Heart right ventricle (tissue), 16 donors: ENCODE data around the gene ARHGAP19. TPM values are rescaled to one million over a fixed set of nuclear protein-coding genes. Genes with fewer than 3 reads are reported as not detected.

Experiments
- ATAC-seq, 8 donors: fragments of 200-7000 bp; cut with Tn5 transposase; one replicate each; pipeline ENCODE4 v1.9.1; 2020; ENCODE audit warnings: mild to moderate bottlenecking in 8 of 8, moderate library complexity in 8 of 8, moderate number of reproducible peaks in 1 of 8
- DNase-seq, 2 donors: peaks; one replicate each; pipeline ENCODE4 v3.0.0-alpha.2; 2020
- H3K27ac ChIP-seq, 10 donors: fragments of 200-600 bp; sonication (generic) in 2 of 10; one replicate each; pipeline versions ENCODE4 v1.5.0 to v1.8.0; 2020 to 2022; ENCODE audit warnings: mild to moderate bottlenecking in 3 of 10
- H3K27me3 ChIP-seq, 7 donors: fragments of 200-600 bp; one replicate each; pipeline ENCODE4 v1.8.0; 2021 to 2022; ENCODE audit warnings: mild to moderate bottlenecking in 2 of 7
- H3K36me3 ChIP-seq, 9 donors: fragments of 200-600 bp; sonication (generic) in 1 of 9; one replicate each; pipeline versions ENCODE4 v1.5.0 to v1.8.0; 2020 to 2022; ENCODE audit warnings: mild to moderate bottlenecking in 2 of 9
- H3K4me1 ChIP-seq, 9 donors: fragments of 200-600 bp; sonication (generic) in 1 of 9; one replicate each; pipeline versions ENCODE4 v1.5.0 to v1.8.0; 2020 to 2022; ENCODE audit warnings: mild to moderate bottlenecking in 4 of 9
- H3K4me3 ChIP-seq, 10 donors: fragments of 200-600 bp; sonication (generic) in 2 of 10; one replicate each; pipeline versions ENCODE4 v1.5.0 to v1.8.0; 2020 to 2022; ENCODE audit warnings: mild to moderate bottlenecking in 7 of 10, moderate library complexity in 2 of 10
- H3K9me3 ChIP-seq, 11 donors: fragments of 200-600 bp in 10 of 11; sonication (generic) in 2 of 11; one replicate each; pipeline versions ENCODE4 v1.5.0 to v1.8.0; 2013 to 2022; ENCODE audit warnings: mild to moderate bottlenecking in 2 of 11, control low read depth in 1 of 11, moderate library complexity in 1 of 11
- WGBS, 2 donors: extraction: QIAGEN DNeasy Blood & Tissue Kit; methylation state at CpG; one replicate each; pipeline ENCODE4 v1.1.7; 2013; ENCODE audit warnings: inconsistent platforms in 1 of 2; 5-methylcytosine and 5-hydroxymethylcytosine counted together
- intact Hi-C, 10 donors: fragments of 100-400 bp; cut with DNase I; formaldehyde crosslinking; loops; one replicate each; pipeline versions ENCODE4 v1.11.1 to v1.14.2; 2022
- polyA plus RNA-seq, 2 donors: library from polyadenylated mRNA; stranded (reverse); fragments of 200-250 nt; gene quantifications; one replicate each; pipeline ENCODE4 v1.2.3, GENCODE V29; 2013
- total RNA-seq, 10 donors: library from RNA; stranded (reverse); fragmentation: NEBNext Ultra II Directional in 3 of 10; extraction: Animal tissue kit (Norgen Biotek cat#: 25700) in 3 of 10; gene quantifications; one replicate each; pipeline versions ENCODE4 v1.2.1 to v1.2.4, GENCODE V29; 2021 to 2023
- TF ChIP-seq, protein P1 (sequence below), 9 donors: fragments of 200-600 bp; sonication (generic) in 2 of 9; IDR thresholded peaks; one replicate each; pipeline versions ENCODE4 v1.5.0 to v1.8.0; 2021 to 2022; ENCODE audit warnings: antibody characterized with exemption in 9 of 9, mild to moderate bottlenecking in 5 of 9, moderate library complexity in 1 of 9
- donor health status: Arrhythmogenic right ventricular cardiomyopathy.
- donor health status: ischemic (EF 13 %, LVEDD 7.1; RV severe dilation, severe dysfunction).
- donor health status: healthy with polysubstance abuse.
- donor health status: DM: no; HTN: yes; CAD: no.
- donor health status: DM: no; HTN: no; CAD: no.
- donor health status: ischemic (EF 25% LVEDD 6.9; RV normal size, moderate dysfunction).
- donor health status: ischemic (EF 25% LVEDD 5.7; RV mildly dilated, moderate dysfunction).
- donor health status: healthy.
- donor health status: DM: yes; HTN: yes; CAD: no.
- donor health status: Ischemic cardiomyopathy.
- donor health status: ischemic (EF 35%, LVEDD 5.7; RV mildly dilated, moderate dysfunction).
- donor health status: nonischemic (EF 11% LVEDD 7.7; RV severe dilation, severe dysfunction).
- donor health status: DM: yes; HTN: yes; CAD: no.
- donor health status: PGD.
- donor health status: ischemic (EF 29% LVEDD 5.4; RV normal size, mild dysfunction).
- donor health status: nonischemic (EF 23%, LVEDD 6.1; RV moderate dilation, normal function).

The ARHGAP19 gene
- total and polyA plus RNA-seq, 12 donors: 1.5 to 6.2 (median 3.4) TPM

- no peaks in the 10 kb centered on the region for H3K36me3 ChIP-seq
- ATAC-seq (no peak), DNase-seq (no peak)
- H3K27me3 ChIP-seq: no peaks in the 10 kb centered on the region
- WGBS, 2 donors: 20 to 21% methylated on average over 11 of the region's 11 CpGs
- TF ChIP-seq, protein P1, sequence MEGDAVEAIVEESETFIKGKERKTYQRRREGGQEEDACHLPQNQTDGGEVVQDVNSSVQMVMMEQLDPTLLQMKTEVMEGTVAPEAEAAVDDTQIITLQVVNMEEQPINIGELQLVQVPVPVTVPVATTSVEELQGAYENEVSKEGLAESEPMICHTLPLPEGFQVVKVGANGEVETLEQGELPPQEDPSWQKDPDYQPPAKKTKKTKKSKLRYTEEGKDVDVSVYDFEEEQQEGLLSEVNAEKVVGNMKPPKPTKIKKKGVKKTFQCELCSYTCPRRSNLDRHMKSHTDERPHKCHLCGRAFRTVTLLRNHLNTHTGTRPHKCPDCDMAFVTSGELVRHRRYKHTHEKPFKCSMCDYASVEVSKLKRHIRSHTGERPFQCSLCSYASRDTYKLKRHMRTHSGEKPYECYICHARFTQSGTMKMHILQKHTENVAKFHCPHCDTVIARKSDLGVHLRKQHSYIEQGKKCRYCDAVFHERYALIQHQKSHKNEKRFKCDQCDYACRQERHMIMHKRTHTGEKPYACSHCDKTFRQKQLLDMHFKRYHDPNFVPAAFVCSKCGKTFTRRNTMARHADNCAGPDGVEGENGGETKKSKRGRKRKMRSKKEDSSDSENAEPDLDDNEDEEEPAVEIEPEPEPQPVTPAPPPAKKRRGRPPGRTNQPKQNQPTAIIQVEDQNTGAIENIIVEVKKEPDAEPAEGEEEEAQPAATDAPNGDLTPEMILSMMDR (IDR thresholded peaks at IDR 0.05): no peak
- peak overlapping the region in 1 of 10 donors; percentile 1 for H3K4me3 ChIP-seq
- intact Hi-C loops: loop anchor here in 2 of 10 donors (5.0 to 10.0 kb wide), 3 partner anchors 45 to 65 kb away; partner anchors contain the start of genes ARHGAP19 (in 1 of the 2) and RRP12 (in 1 of the 2)
- peak overlapping the region in 4 of 10 donors; percentile 0 to 34 (median 10) for H3K27ac ChIP-seq
- H3K9me3 ChIP-seq: no peaks in the 10 kb centered on the region
- H3K4me1 ChIP-seq: peaks cover 0 to 48% (median 33%) of the 10 kb centered on the region in 9 donors
Measured at GRCh38 chr10:97336942-97337831, 44.8 kb upstream of the ARHGAP19 start.

DNA sequence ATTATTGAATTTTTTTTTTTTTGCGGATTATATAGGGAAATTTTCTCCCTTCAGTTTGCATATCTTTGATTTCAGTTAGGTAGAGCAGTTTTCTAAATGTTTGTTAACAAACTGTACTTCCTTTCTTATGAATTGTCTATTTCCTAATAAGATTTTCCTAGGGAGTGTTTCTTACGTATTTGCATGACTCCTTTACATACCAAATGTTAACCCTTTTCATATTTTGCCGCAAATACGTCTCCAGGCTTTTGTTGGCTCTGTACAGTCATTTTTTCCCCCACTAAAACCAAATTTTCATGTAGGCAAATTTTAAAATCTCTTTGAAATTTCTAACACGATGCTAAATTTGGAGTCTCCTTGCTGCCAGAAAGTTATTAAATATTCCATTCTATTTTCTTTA lies 44.0 kb upstream of the ARHGAP19 start:
- DNase-seq: no peak
- intact Hi-C loops: loop anchor here in 2 of 10 donors (5.0 to 10.0 kb wide), 3 partner anchors 44 to 66 kb away; partner anchors contain the start of genes ARHGAP19 (in 1 of the 2) and RRP12 (in 1 of the 2)
- TF ChIP-seq, protein P1 (IDR thresholded peaks at IDR 0.05): no peak
- Histone ChIP-seq H3K36me3 (peaks cover 0 to 1% (median 0%) of the 10 kb centered on the region in 9 donors), H3K27me3 (no peaks in the 10 kb centered on the region), H3K4me3 (no peak overlapping the region), H3K4me1 (peaks cover 3 to 55% (median 41%) of the 10 kb centered on the region in 9 donors), H3K27ac (peak overlapping the region in 1 of 10 donors; percentile 16), H3K9me3 (no peaks in the 10 kb centered on the region)
- WGBS, 2 donors: 55 to 58% methylated on average over 5 of the region's 5 CpGs
- ATAC-seq: no peak

- H3K27ac ChIP-seq: no peak overlapping the region
- intact Hi-C loops: loop anchor here in 2 of 10 donors (5.0 to 10.0 kb wide), 3 partner anchors 44 to 66 kb away; partner anchors contain the start of genes ARHGAP19 (in 1 of the 2) and RRP12 (in 1 of the 2)
- H3K4me1 ChIP-seq: peaks cover 3 to 60% (median 45%) of the 10 kb centered on the region in 9 donors
- H3K9me3 ChIP-seq: no peaks in the 10 kb centered on the region
- DNase-seq (no peak), ATAC-seq (no peak)
- no peaks in the 10 kb centered on the region for H3K27me3 ChIP-seq
- peak overlapping the region in 1 of 10 donors; percentile 95 for H3K4me3 ChIP-seq
- WGBS, 2 donors: 72 to 74% methylated on average over 5 of the region's 5 CpGs
- TF ChIP-seq, protein P1 (IDR thresholded peaks at IDR 0.05): no peak
- peaks cover 0 to 6% (median 0%) of the 10 kb centered on the region in 9 donors for H3K36me3 ChIP-seq
Measured at GRCh38 chr10:97336006-97336405, 43.6 kb upstream of the ARHGAP19 start.

DNA sequence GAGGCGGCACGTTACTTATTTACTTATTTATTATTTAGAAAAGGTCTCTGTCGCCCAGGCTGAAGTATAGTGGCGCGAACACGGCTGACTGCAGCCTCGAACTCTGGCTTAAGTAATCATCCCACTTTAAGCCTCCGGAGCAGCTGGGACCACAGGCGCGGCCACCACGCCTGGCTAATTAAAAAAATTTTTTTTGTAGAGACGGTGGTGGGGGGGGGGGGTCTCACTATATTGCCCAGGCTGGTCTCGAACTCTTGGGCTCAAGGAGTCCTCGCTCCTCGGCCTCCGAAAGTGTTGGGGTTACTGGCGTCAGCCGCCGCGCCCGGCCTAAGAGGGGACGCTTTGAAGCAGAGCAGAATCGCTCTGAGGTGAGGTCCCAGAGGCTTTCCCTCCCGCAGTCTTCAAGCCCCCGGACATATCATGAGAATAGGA lies 42.8 kb upstream of the ARHGAP19 start:
- DNase-seq: peak in 1 of 2 donors; percentile 23
- H3K27ac ChIP-seq: peak overlapping the region in 9 of 10 donors; percentile 92 to 100 (median 95)
- intact Hi-C loops: loop anchor here in 2 of 10 donors (2.0 to 10.0 kb wide), 4 partner anchors 14 to 67 kb away; partner anchors contain the start of genes ARHGAP19 (in 1 of the 2) and RRP12 (in 1 of the 2)
- TF ChIP-seq, protein P1 (IDR thresholded peaks at IDR 0.05): no peak
- no peaks in the 10 kb centered on the region for H3K9me3 ChIP-seq
- peaks cover 0 to 14% (median 0%) of the 10 kb centered on the region in 9 donors for H3K36me3 ChIP-seq
- 3 to 6% methylated on average over 25 of the region's 25 CpGs for WGBS, 2 donors
- no peaks in the 10 kb centered on the region for H3K27me3 ChIP-seq
- peak overlapping the region; percentile 62 to 95 (median 78) for H3K4me3 ChIP-seq
- no peak for ATAC-seq
- peaks cover 3 to 68% (median 53%) of the 10 kb centered on the region in 9 donors for H3K4me1 ChIP-seq
